HEK293 (cell line): Measurements from ENCODE around the gene CIPC.

ENCODE experiments used
- BCL11B ChIP-seq: fragments of 450-650 bp; formaldehyde crosslinking; IDR thresholded peaks from 2 replicates; pipeline ENCODE4 v1.5.1; 2016; ENCODE audit warnings: low read depth, missing biosample characterization, missing genetic modification characterization
- FEZF1 ChIP-seq: fragments of 450-650 bp; formaldehyde crosslinking; IDR thresholded peaks from 2 replicates; pipeline ENCODE4 v1.5.1; 2016; ENCODE audit warnings: missing biosample characterization, missing genetic modification characterization
- HOXA7 ChIP-seq: sonication (generic); formaldehyde crosslinking; IDR thresholded peaks from 2 replicates; pipeline ENCODE4 v1.8.1; 2022; ENCODE audit warnings: missing genetic modification reagents, borderline replicate concordance
- HOXC10 ChIP-seq: sonication (generic); formaldehyde crosslinking; IDR thresholded peaks from 2 replicates; pipeline ENCODE4 v1.8.1; 2023; ENCODE audit warnings: mild to moderate bottlenecking, missing genetic modification reagents
- KLF17 ChIP-seq: fragments of 450-650 bp; formaldehyde crosslinking; IDR thresholded peaks from 2 replicates; pipeline ENCODE4 v1.5.1; 2016; ENCODE audit warnings: missing biosample characterization, missing genetic modification characterization
- OSR2 ChIP-seq: fragments of 450-650 bp; formaldehyde crosslinking; IDR thresholded peaks from 2 replicates; pipeline ENCODE4 v1.5.1; 2016; ENCODE audit warnings: missing biosample characterization, missing genetic modification characterization
- PRDM4 ChIP-seq: fragments of 450-650 bp; formaldehyde crosslinking; IDR thresholded peaks from 2 replicates; pipeline ENCODE4 v1.5.1; 2017; ENCODE audit warnings: missing biosample characterization, missing genetic modification characterization
- REPIN1 ChIP-seq: fragments of 450-650 bp; formaldehyde crosslinking; IDR thresholded peaks from 2 replicates; pipeline ENCODE4 v1.5.1; 2017; ENCODE audit warnings: missing biosample characterization, missing genetic modification characterization, low read depth
- SALL2 ChIP-seq: fragments of 450-650 bp; formaldehyde crosslinking; IDR thresholded peaks from 2 replicates; pipeline ENCODE4 v1.5.0; 2017; ENCODE audit warnings: missing biosample characterization, mild to moderate bottlenecking, missing genetic modification characterization, borderline replicate concordance
- SCRT1 ChIP-seq: fragments of 450-650 bp; formaldehyde crosslinking; IDR thresholded peaks from 2 replicates; pipeline ENCODE4 v1.5.1; 2016; ENCODE audit warnings: missing biosample characterization, missing genetic modification characterization, borderline replicate concordance
- TCF7L2 ChIP-seq: IDR thresholded peaks from 2 replicates; pipeline ENCODE4 v1.6.1; 2011; ENCODE audit warnings: low read depth, mild to moderate bottlenecking, inconsistent platforms, low read length, moderate library complexity, borderline replicate concordance
- TRIM28 ChIP-seq: IDR thresholded peaks from 2 replicates; pipeline ENCODE4 v1.6.1; 2011; ENCODE audit warnings: low read length, control low read depth, borderline replicate concordance
- ZBTB1 ChIP-seq: fragments of 450-650 bp; formaldehyde crosslinking; IDR thresholded peaks from 2 replicates; pipeline ENCODE4 v1.5.1; 2016; ENCODE audit warnings: missing biosample characterization, missing genetic modification characterization
- ZBTB48 ChIP-seq: fragments of 450-650 bp; formaldehyde crosslinking; IDR thresholded peaks from 2 replicates; pipeline ENCODE4 v1.5.1; 2016; ENCODE audit warnings: missing biosample characterization, missing genetic modification characterization
- ZEB2 ChIP-seq: fragments of 450-650 bp; formaldehyde crosslinking; IDR thresholded peaks from 2 replicates; pipeline ENCODE4 v1.5.1; 2016; ENCODE audit warnings: missing biosample characterization, missing genetic modification characterization
- ZFHX2 ChIP-seq: fragments of 450-650 bp; formaldehyde crosslinking; conservative IDR thresholded peaks from 2 replicates; pipeline ENCODE4 v1.5.1; 2016; ENCODE audit warnings: missing biosample characterization, missing genetic modification characterization
- ZNF19 ChIP-seq: fragments of 450-650 bp; formaldehyde crosslinking; IDR thresholded peaks from 2 replicates; pipeline ENCODE4; 2016; ENCODE audit warnings: missing biosample characterization, missing genetic modification characterization, low read depth
- ZNF202 ChIP-seq: fragments of 450-650 bp; formaldehyde crosslinking; IDR thresholded peaks from 2 replicates; pipeline ENCODE4 v1.5.1; 2016; ENCODE audit warnings: missing biosample characterization, missing genetic modification characterization, borderline replicate concordance
- ZNF266 ChIP-seq: fragments of 450-650 bp; formaldehyde crosslinking; IDR thresholded peaks from 2 replicates; pipeline ENCODE4 v1.5.1; 2016; ENCODE audit warnings: missing biosample characterization, missing genetic modification characterization, low read depth
- ZNF335 ChIP-seq: fragments of 450-650 bp; formaldehyde crosslinking; conservative IDR thresholded peaks from 2 replicates; pipeline ENCODE4 v1.5.1; 2016; ENCODE audit warnings: missing biosample characterization, missing genetic modification characterization
- ZNF394 ChIP-seq: fragments of 450-650 bp; formaldehyde crosslinking; IDR thresholded peaks from 2 replicates; pipeline ENCODE4 v1.5.1; 2016; ENCODE audit warnings: missing biosample characterization, missing genetic modification characterization, mild to moderate bottlenecking, moderate library complexity, borderline replicate concordance
- ZNF549 ChIP-seq: fragments of 450-650 bp; IDR thresholded peaks from 2 replicates; pipeline ENCODE4 v1.5.1; 2018; ENCODE audit warnings: missing biosample characterization, missing genetic modification characterization, mild to moderate bottlenecking, inconsistent platforms, moderate library complexity
- ZNF600 ChIP-seq: fragments of 450-650 bp; formaldehyde crosslinking; IDR thresholded peaks from 2 replicates; pipeline ENCODE4 v1.5.1; 2016; ENCODE audit warnings: missing biosample characterization, missing genetic modification characterization
- ZNF621 ChIP-seq: fragments of 450-650 bp; formaldehyde crosslinking; IDR thresholded peaks from 2 replicates; pipeline ENCODE4 v1.5.1; 2017; ENCODE audit warnings: missing biosample characterization, missing genetic modification characterization
- ZNF658 ChIP-seq: fragments of 450-650 bp; formaldehyde crosslinking; IDR thresholded peaks from 2 replicates; pipeline ENCODE4; 2016; ENCODE audit warnings: missing biosample characterization, missing genetic modification characterization
- ZNF664 ChIP-seq: fragments of 450-650 bp; formaldehyde crosslinking; IDR thresholded peaks from 2 replicates; pipeline ENCODE4 v1.5.1; 2016; ENCODE audit warnings: missing biosample characterization, missing genetic modification characterization
- ZNF692 ChIP-seq: fragments of 450-650 bp; formaldehyde crosslinking; IDR thresholded peaks from 2 replicates; pipeline ENCODE4 v1.5.1; 2016; ENCODE audit warnings: missing biosample characterization, missing genetic modification characterization
- ZNF792 ChIP-seq: fragments of 450-650 bp; formaldehyde crosslinking; IDR thresholded peaks from 2 replicates; pipeline ENCODE4 v1.5.1; 2016; ENCODE audit warnings: missing biosample characterization, missing genetic modification characterization
- ZSCAN16 ChIP-seq: fragments of 450-650 bp; formaldehyde crosslinking; IDR thresholded peaks from 2 replicates; pipeline ENCODE4 v1.5.1; 2016; ENCODE audit warnings: missing biosample characterization, missing genetic modification characterization
- ZSCAN30 ChIP-seq: fragments of 450-650 bp; IDR thresholded peaks from 2 replicates; pipeline ENCODE4 v1.5.1; 2018; ENCODE audit warnings: missing biosample characterization, mild to moderate bottlenecking, missing genetic modification characterization, moderate library complexity
- TF ChIP-seq, protein P1 (sequence below): fragments of 450-650 bp; formaldehyde crosslinking; IDR thresholded peaks from 2 replicates; pipeline ENCODE4 v1.5.1; 2016; ENCODE audit warnings: missing biosample characterization, missing genetic modification characterization
- TF ChIP-seq, protein P2 (sequence below): fragments of 450-650 bp; formaldehyde crosslinking; IDR thresholded peaks from 2 replicates; pipeline ENCODE4 v1.5.1; 2017; ENCODE audit warnings: missing biosample characterization, missing genetic modification characterization

The CIPC gene

DNA sequence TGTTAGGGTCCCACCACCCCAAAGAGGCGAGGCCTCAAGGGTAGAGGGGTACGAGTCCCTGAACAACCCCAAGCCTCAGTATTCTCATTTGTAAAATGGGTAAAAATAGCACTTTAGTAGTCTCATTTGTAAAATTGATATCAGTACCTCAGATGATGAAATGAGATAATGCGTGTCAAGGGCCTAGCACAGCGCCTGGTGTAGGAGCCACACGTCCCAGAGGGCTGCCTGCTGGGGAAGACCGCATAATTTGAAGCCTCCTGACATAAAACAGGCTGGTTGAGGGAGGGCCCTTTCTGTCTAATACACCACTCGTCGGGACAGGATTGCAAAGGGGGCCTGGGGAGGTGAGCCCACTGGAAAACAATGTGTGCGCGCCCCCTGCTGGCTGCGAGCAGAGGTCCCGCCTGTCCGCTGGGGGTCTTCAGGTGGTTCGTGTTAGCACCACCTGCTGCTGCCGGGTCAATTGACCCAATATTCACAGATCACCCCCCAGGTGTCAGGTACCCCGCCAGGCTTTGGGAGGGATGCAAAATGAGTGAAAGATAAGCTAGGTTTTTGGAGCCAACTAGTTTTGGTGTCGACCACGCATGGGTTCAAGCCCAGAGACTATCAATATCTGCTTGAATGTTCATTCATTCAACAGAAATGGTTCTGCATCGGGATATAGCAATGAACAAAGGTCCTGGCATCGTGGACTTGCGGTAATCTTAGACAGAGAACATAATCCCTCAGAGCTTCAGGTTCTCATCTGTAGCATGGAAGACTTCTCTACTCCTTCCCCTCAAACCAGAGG lies 44.8 kb upstream of the CIPC start (continued):
- TF ChIP-seq ZSCAN30 (tag by site-specific recombination) (peak; percentile 88), ZNF621 (tag by site-specific recombination) (no peak), TRIM28 (no peak), ZNF19 (no peak), ZNF549 (tag by site-specific recombination) (no peak), ZNF394 (tag by site-specific recombination) (no peak), OSR2 (tag by site-specific recombination) (no peak), TCF7L2 (no peak), ZSCAN16 (tag by site-specific recombination) (no peak), PRDM4 (tag by site-specific recombination) (no peak), HOXC10 (CRISPR knock-in tag) (no peak), HOXA7 (no peak), BCL11B (tag by site-specific recombination) (no peak), ZNF202 (tag by site-specific recombination) (no peak), ZNF692 (no peak), ZNF658 (no peak), ZEB2 (tag by site-specific recombination) (0 out of 2 replicates have a peak, but pooled peaks have one; percentile 58), ZBTB48 (tag by site-specific recombination) (no peak), ZFHX2 (no peak), REPIN1 (tag by site-specific recombination) (no peak), ZNF266 (no peak), ZNF664 (tag by site-specific recombination) (peak; percentile 21; the same call in 1 of the 2 replicates), KLF17 (tag by site-specific recombination) (0 out of 2 replicates have a peak, but pooled peaks have one; percentile 41), SCRT1 (tag by site-specific recombination) (peak; percentile 73), ZBTB1 (tag by site-specific recombination) (no peak), ZNF600 (tag by site-specific recombination) (no peak), ZNF792 (tag by site-specific recombination) (no peak), FEZF1 (tag by site-specific recombination) (no peak), ZNF335 (tag by site-specific recombination) (peak; percentile 51), SALL2 (tag by site-specific recombination) (no peak)
- TF ChIP-seq, protein P1, sequence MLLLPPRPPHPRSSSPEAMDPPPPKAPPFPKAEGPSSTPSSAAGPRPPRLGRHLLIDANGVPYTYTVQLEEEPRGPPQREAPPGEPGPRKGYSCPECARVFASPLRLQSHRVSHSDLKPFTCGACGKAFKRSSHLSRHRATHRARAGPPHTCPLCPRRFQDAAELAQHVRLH: no peak
- TF ChIP-seq, protein P2, sequence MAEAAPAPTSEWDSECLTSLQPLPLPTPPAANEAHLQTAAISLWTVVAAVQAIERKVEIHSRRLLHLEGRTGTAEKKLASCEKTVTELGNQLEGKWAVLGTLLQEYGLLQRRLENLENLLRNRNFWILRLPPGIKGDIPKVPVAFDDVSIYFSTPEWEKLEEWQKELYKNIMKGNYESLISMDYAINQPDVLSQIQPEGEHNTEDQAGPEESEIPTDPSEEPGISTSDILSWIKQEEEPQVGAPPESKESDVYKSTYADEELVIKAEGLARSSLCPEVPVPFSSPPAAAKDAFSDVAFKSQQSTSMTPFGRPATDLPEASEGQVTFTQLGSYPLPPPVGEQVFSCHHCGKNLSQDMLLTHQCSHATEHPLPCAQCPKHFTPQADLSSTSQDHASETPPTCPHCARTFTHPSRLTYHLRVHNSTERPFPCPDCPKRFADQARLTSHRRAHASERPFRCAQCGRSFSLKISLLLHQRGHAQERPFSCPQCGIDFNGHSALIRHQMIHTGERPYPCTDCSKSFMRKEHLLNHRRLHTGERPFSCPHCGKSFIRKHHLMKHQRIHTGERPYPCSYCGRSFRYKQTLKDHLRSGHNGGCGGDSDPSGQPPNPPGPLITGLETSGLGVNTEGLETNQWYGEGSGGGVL (tag by site-specific recombination): no peak
